Natural killer cell treated with Interleukin-12 subunit alpha and Interleukin-12 subunit beta and Interleukin-15 and Interleukin-18, amount 100 ng/mL, for 72 hours (primary cell): ENCODE data around the gene GJA9. TPM values are rescaled to one million over a fixed set of nuclear protein-coding genes. Genes with fewer than 3 reads are reported as not detected.
"Not testable (repeated sequence)": the region's sequence is repeated elsewhere in the genome, so short reads cannot be mapped to it uniquely, and the experiment has no call there.

ENCODE experiments used
- ATAC-seq, 2 donors: fragments of 150-1000 bp; cut with Tn5 transposase in 1 of 2; sonication (Bioruptor Pico), chemical (Tn5 transposase) in 1 of 2; 2 replicates each; pipeline ENCODE4 v1.10.0; 2021
- DNase-seq: peaks from one replicate; pipeline ENCODE4 v3.0.0; 2022; ENCODE audit warnings: low spot score
- H3K27ac Mint-ChIP-seq, 2 donors: 1 replicate in 1 of 2; 2 replicates in 1 of 2; pipeline ENCODE4 v1.8.0; 2022; ENCODE audit warnings: mixed read lengths in 2 of 2, mild to moderate bottlenecking in 1 of 2, moderate library complexity in 1 of 2
- H3K27me3 Mint-ChIP-seq, 2 donors: 1 replicate in 1 of 2; 2 replicates in 1 of 2; pipeline ENCODE4 v1.8.0; 2022; ENCODE audit warnings: mixed read lengths in 2 of 2
- H3K36me3 Mint-ChIP-seq: one replicate; pipeline ENCODE4 v1.8.0; 2022; ENCODE audit warnings: mixed read lengths
- H3K4me1 Mint-ChIP-seq, 2 donors: 1 replicate in 1 of 2; 2 replicates in 1 of 2; pipeline ENCODE4 v1.8.0; 2022; ENCODE audit warnings: low read depth in 2 of 2, mixed read lengths in 2 of 2, mild to moderate bottlenecking in 1 of 2
- H3K4me3 Mint-ChIP-seq: one replicate; pipeline ENCODE4 v1.8.0; 2022; ENCODE audit warnings: mixed read lengths
- H3K9me3 Mint-ChIP-seq: 2 replicates; pipeline ENCODE4 v1.8.0; 2022; ENCODE audit warnings: mixed read lengths
- total RNA-seq, 2 donors: library from RNA; stranded (reverse); gene quantifications; one replicate each; pipeline ENCODE4 v1.2.3, GENCODE V29; 2022

Gene GJA9
- not detected for total RNA-seq

- ATAC-seq (no peak), DNase-seq (no peak)
- Mint-ChIP-seq H3K9me3 (no peaks in the 10 kb centered on the region), H3K36me3 (no peaks in the 10 kb centered on the region), H3K27me3 (no peaks in the 10 kb centered on the region), H3K4me3 (no peak within 1 kb of the TSS), H3K27ac (no peak within 1 kb of the TSS), H3K4me1 (no peaks in the 10 kb centered on the region)
Observed at GRCh38 chr1:38881487-38881886, at the start of gene GJA9. GJA9 (minus strand) TSS chr1:38881587; CDS start chr1:38876098, 5,489 bp downstream.

- Mint-ChIP-seq H3K27me3 (peaks cover 0 to 5% of the 10 kb centered on the region in 2 donors), H3K4me1 (no peaks in the 10 kb centered on the region), H3K27ac (no peak overlapping the region), H3K4me3 (no peak overlapping the region), H3K36me3 (no peaks in the 10 kb centered on the region), H3K9me3 (no peaks in the 10 kb centered on the region)
- DNase-seq (no peak), ATAC-seq (no peak)
Observed at GRCh38 chr1:38929476-38929875, 48.1 kb upstream of the GJA9 start.

GRCh38 chr1:38929054-38929453 lies 47.7 kb upstream of the GJA9 start:
- ATAC-seq (no peak), DNase-seq (no peak)
- no peaks in the 10 kb centered on the region for H3K36me3 Mint-ChIP-seq
- H3K27ac Mint-ChIP-seq: no peak overlapping the region
- no peak overlapping the region for H3K4me3 Mint-ChIP-seq
- no peaks in the 10 kb centered on the region for H3K4me1 Mint-ChIP-seq
- H3K9me3 Mint-ChIP-seq: no peaks in the 10 kb centered on the region
- H3K27me3 Mint-ChIP-seq: peaks cover 0 to 5% of the 10 kb centered on the region in 2 donors

GRCh38 chr1:38926091-38926490 lies 44.7 kb upstream of the GJA9 start:
- Mint-ChIP-seq H3K27ac (no peak overlapping the region), H3K4me3 (no peak overlapping the region), H3K4me1 (no peaks in the 10 kb centered on the region), H3K27me3 (no peaks in the 10 kb centered on the region), H3K9me3 (no peaks in the 10 kb centered on the region), H3K36me3 (no peaks in the 10 kb centered on the region)
- DNase-seq (no peak), ATAC-seq (no peak)

GRCh38 chr1:38925391-38925790 lies 44.0 kb upstream of the GJA9 start:
- no peak for ATAC-seq

GRCh38 chr1:38923607-38924006 lies 42.2 kb upstream of the GJA9 start:
- no peak overlapping the region for H3K27ac Mint-ChIP-seq
- no peaks in the 10 kb centered on the region for H3K27me3 Mint-ChIP-seq
- no peaks in the 10 kb centered on the region for H3K4me1 Mint-ChIP-seq
- ATAC-seq (no peak), DNase-seq (no peak)
- H3K9me3 Mint-ChIP-seq: no peaks in the 10 kb centered on the region
- no peak overlapping the region for H3K4me3 Mint-ChIP-seq
- H3K36me3 Mint-ChIP-seq: no peaks in the 10 kb centered on the region

More at GRCh38 chr1:38925391-38925790, 44.0 kb upstream of the GJA9 start:
- H3K4me3 Mint-ChIP-seq: no peak overlapping the region
- H3K4me1 Mint-ChIP-seq: no peaks in the 10 kb centered on the region
- no peak overlapping the region for H3K27ac Mint-ChIP-seq
- H3K27me3 Mint-ChIP-seq: no peaks in the 10 kb centered on the region
- no peak for DNase-seq
- H3K36me3 Mint-ChIP-seq: no peaks in the 10 kb centered on the region
- no peaks in the 10 kb centered on the region for H3K9me3 Mint-ChIP-seq

GRCh38 chr1:38919130-38919529 lies 37.7 kb upstream of the GJA9 start:
- no peak for DNase-seq
- no peaks in the 10 kb centered on the region for H3K27me3 Mint-ChIP-seq
- ATAC-seq: no peak
- no peaks in the 10 kb centered on the region for H3K9me3 Mint-ChIP-seq
- no peak overlapping the region for H3K4me3 Mint-ChIP-seq
- no peaks in the 10 kb centered on the region for H3K4me1 Mint-ChIP-seq
- no peak overlapping the region for H3K27ac Mint-ChIP-seq
- H3K36me3 Mint-ChIP-seq: no peaks in the 10 kb centered on the region

GRCh38 chr1:38918568-38918967 lies 37.2 kb upstream of the GJA9 start:
- ATAC-seq: no peak
- no peaks in the 10 kb centered on the region for H3K27me3 Mint-ChIP-seq
- H3K27ac Mint-ChIP-seq: no peak overlapping the region

GRCh38 chr1:38917772-38918171 lies 36.4 kb upstream of the GJA9 start:
- no peaks in the 10 kb centered on the region for H3K36me3 Mint-ChIP-seq
- no peaks in the 10 kb centered on the region for H3K27me3 Mint-ChIP-seq
- no peaks in the 10 kb centered on the region for H3K4me1 Mint-ChIP-seq
- no peak overlapping the region for H3K4me3 Mint-ChIP-seq
- no peaks in the 10 kb centered on the region for H3K9me3 Mint-ChIP-seq
- no peak for DNase-seq
- no peak overlapping the region for H3K27ac Mint-ChIP-seq
- ATAC-seq: no peak

More at GRCh38 chr1:38918568-38918967, 37.2 kb upstream of the GJA9 start:
- no peak overlapping the region for H3K4me3 Mint-ChIP-seq
- no peak for DNase-seq
- H3K4me1 Mint-ChIP-seq: no peaks in the 10 kb centered on the region
- no peaks in the 10 kb centered on the region for H3K36me3 Mint-ChIP-seq
- no peaks in the 10 kb centered on the region for H3K9me3 Mint-ChIP-seq

- DNase-seq: no peak
- Mint-ChIP-seq H3K4me3 (no peak overlapping the region), H3K27me3 (no peaks in the 10 kb centered on the region), H3K4me1 (no peaks in the 10 kb centered on the region), H3K27ac (no peak overlapping the region), H3K36me3 (no peaks in the 10 kb centered on the region), H3K9me3 (no peaks in the 10 kb centered on the region)
- no peak for ATAC-seq
Observed at GRCh38 chr1:38917337-38917736, 36.0 kb upstream of the GJA9 start.

GRCh38 chr1:38915352-38915948 lies 34.1 kb upstream of the GJA9 start:
- no peaks in the 10 kb centered on the region for H3K36me3 Mint-ChIP-seq
- no peak overlapping the region for H3K27ac Mint-ChIP-seq
- H3K4me3 Mint-ChIP-seq: no peak overlapping the region
- ATAC-seq (peak in 1 of 2 donors; percentile 9), DNase-seq (no peak)
- no peaks in the 10 kb centered on the region for H3K4me1 Mint-ChIP-seq
- H3K27me3 Mint-ChIP-seq: no peaks in the 10 kb centered on the region
- H3K9me3 Mint-ChIP-seq: no peaks in the 10 kb centered on the region

- not testable (repeated sequence) for DNase-seq, H3K4me1 Mint-ChIP-seq, ATAC-seq, H3K27me3 Mint-ChIP-seq, H3K9me3 Mint-ChIP-seq, H3K27ac Mint-ChIP-seq, H3K4me3 Mint-ChIP-seq, H3K36me3 Mint-ChIP-seq
Observed at GRCh38 chr1:38914908-38915307, 33.5 kb upstream of the GJA9 start.

- Mint-ChIP-seq H3K4me1 (no peaks in the 10 kb centered on the region), H3K4me3 (no peak overlapping the region), H3K27ac (no peak overlapping the region), H3K9me3 (peaks cover 4% of the 10 kb centered on the region), H3K27me3 (no peaks in the 10 kb centered on the region), H3K36me3 (no peaks in the 10 kb centered on the region)
- ATAC-seq: no peak
- no peak for DNase-seq
Observed at GRCh38 chr1:38908821-38909220, 27.4 kb upstream of the GJA9 start.

- peaks cover 4% of the 10 kb centered on the region for H3K9me3 Mint-ChIP-seq
- no peaks in the 10 kb centered on the region for H3K27me3 Mint-ChIP-seq
- no peaks in the 10 kb centered on the region for H3K4me1 Mint-ChIP-seq
- no peaks in the 10 kb centered on the region for H3K36me3 Mint-ChIP-seq
- no peak for DNase-seq
- ATAC-seq: no peak
- H3K4me3 Mint-ChIP-seq: no peak overlapping the region
- no peak overlapping the region for H3K27ac Mint-ChIP-seq
Observed at GRCh38 chr1:38905985-38906384, 24.6 kb upstream of the GJA9 start.

GRCh38 chr1:38899560-38899959 lies 18.2 kb upstream of the GJA9 start:
- no peak overlapping the region for H3K27ac Mint-ChIP-seq
- ATAC-seq (no peak), DNase-seq (no peak)
- no peaks in the 10 kb centered on the region for H3K36me3 Mint-ChIP-seq
- H3K4me1 Mint-ChIP-seq: no peaks in the 10 kb centered on the region
- H3K4me3 Mint-ChIP-seq: no peak overlapping the region
- no peaks in the 10 kb centered on the region for H3K27me3 Mint-ChIP-seq
- no peaks in the 10 kb centered on the region for H3K9me3 Mint-ChIP-seq
